H1 (cell line): ENCODE measurements around the gene NOP9. TPM values are rescaled to one million over a fixed set of nuclear protein-coding genes. Genes with fewer than 3 reads are reported as not detected.

Experiments
- CTCF ChIA-PET: fragments of 300-600 bp; sonication (Branson Sonifier 250); formaldehyde crosslinking; loops from one replicate; lab custom pipeline; 2021; ENCODE audit not compliant: partially characterized antibody; lab: Charles Lee
- POLR2A ChIA-PET: fragments of 300-600 bp; sonication (Branson Sonifier 250); formaldehyde crosslinking; loops from one replicate; lab custom pipeline; 2021; ENCODE audit warnings: inconsistent platforms; ENCODE audit not compliant: partially characterized antibody; lab: Charles Lee
- DNase-seq, 2 experiments: peaks; one replicate each; pipeline versions ENCODE4 v3.0.0 to v3.0.0-alpha.2; 2010 to 2022; ENCODE audit warnings: low spot score in 2 of 2, low read depth in 1 of 2, mixed read lengths in 1 of 2
- FAIRE-seq: peaks from 2 replicates; lab custom pipeline; 2011; peaks lifted over from hg19 to GRCh38; lab: Jason Lieb, UNC
- H2AFZ ChIP-seq: 2 replicates; pipeline ENCODE4 v1.8.1; 2012; ENCODE audit warnings: low read length, inconsistent platforms
- H2AK5ac ChIP-seq: 2 replicates; pipeline ENCODE4 v1.6.1; 2013; ENCODE audit warnings: low read depth, low read length
- H2BK120ac ChIP-seq: replicated peaks from 2 replicates; pipeline ENCODE3; 2013; ENCODE audit warnings: low read depth, low read length, inconsistent platforms
- H2BK12ac ChIP-seq: 2 replicates; pipeline ENCODE4 v1.6.1; 2013; ENCODE audit warnings: low read depth, low read length
- H2BK15ac ChIP-seq: 2 replicates; pipeline ENCODE4 v1.6.1; 2013; ENCODE audit warnings: low read length
- H2BK20ac ChIP-seq: 2 replicates; pipeline ENCODE4 v1.6.1; 2013; ENCODE audit warnings: low read length
- H2BK5ac ChIP-seq: 2 replicates; pipeline ENCODE4 v1.6.1; 2013; ENCODE audit warnings: low read depth, low read length
- H3K14ac ChIP-seq: 2 replicates; pipeline ENCODE4 v1.6.1; 2013; ENCODE audit warnings: inconsistent platforms; ENCODE audit not compliant: insufficient read length
- H3K18ac ChIP-seq: 2 replicates; pipeline ENCODE4 v1.6.1; 2013; ENCODE audit warnings: low read length; ENCODE audit errors: extremely low read depth
- H3K23ac ChIP-seq: 2 replicates; pipeline ENCODE4 v1.6.1; 2013; ENCODE audit warnings: inconsistent platforms; ENCODE audit not compliant: insufficient read length
- H3K23me2 ChIP-seq: 2 replicates; pipeline ENCODE4 v1.6.1; 2013; ENCODE audit warnings: low read depth, low read length
- H3K27ac ChIP-seq: 2 replicates; pipeline ENCODE4 v1.6.1; 2011; ENCODE audit warnings: low read depth, low read length, inconsistent platforms
- H3K27me3 ChIP-seq, 4 experiments: replicated peaks in 1 of 4; 1 replicate in 1 of 4; 2 replicates in 3 of 4; pipeline versions ENCODE4 v1.6.1 to v1.8.1; 2011 to 2013; ENCODE audit warnings: low read length in 3 of 4, mild to moderate bottlenecking in 3 of 4, inconsistent platforms in 2 of 4, mixed read lengths in 2 of 4, moderate library complexity in 1 of 4; ENCODE audit not compliant: control insufficient read depth in 3 of 4, insufficient read depth in 3 of 4; ENCODE audit errors: extremely low read depth in 1 of 4
- H3K36me3 ChIP-seq, 4 experiments: 2 replicates each; pipeline versions ENCODE4 v1.6.1 to v1.8.1; 2011 to 2013; ENCODE audit warnings: mild to moderate bottlenecking in 4 of 4, low read length in 3 of 4, moderate library complexity in 2 of 4, control low read depth in 1 of 4, inconsistent platforms in 1 of 4; ENCODE audit not compliant: insufficient read depth in 4 of 4, control insufficient read depth in 2 of 4
- H3K4ac ChIP-seq: replicated peaks from 2 replicates; pipeline ENCODE3; 2013; ENCODE audit warnings: low read length, low read depth, mixed read lengths, inconsistent platforms; ENCODE audit not compliant: insufficient read length
- H3K4me1 ChIP-seq, 4 experiments: replicated peaks in 1 of 4; 1 replicate in 1 of 4; 2 replicates in 3 of 4; pipeline versions ENCODE4 v1.6.1 to v1.8.1; 2011 to 2013; ENCODE audit warnings: low read length in 3 of 4, inconsistent platforms in 2 of 4, mixed read lengths in 1 of 4; ENCODE audit not compliant: insufficient read depth in 4 of 4, control insufficient read depth in 3 of 4
- H3K4me2 ChIP-seq, 2 experiments: 2 replicates each; pipeline versions ENCODE4 v1.6.1 to v1.8.1; 2011 to 2013; ENCODE audit warnings: low read depth in 2 of 2, low read length in 2 of 2, control low read depth in 1 of 2, inconsistent platforms in 1 of 2, mild to moderate bottlenecking in 1 of 2; ENCODE audit not compliant: insufficient read depth in 1 of 2
- H3K4me3 ChIP-seq, 4 experiments: fragments of 200-600, 300-600 bp in 1 of 4; sonication (generic), shearing (Covaris generic), sonication (Bioruptor Twin) in 1 of 4; 2 replicates each; pipeline versions ENCODE4 v1.5.1 to v1.8.1; 2011 to 2016; ENCODE audit warnings: low read length in 4 of 4, low read depth in 3 of 4, control low read depth in 2 of 4, inconsistent platforms in 2 of 4, mild to moderate bottlenecking in 2 of 4, mixed read lengths in 1 of 4, moderate library complexity in 1 of 4; ENCODE audit not compliant: insufficient read depth in 2 of 4; ENCODE audit errors: extremely low read depth in 1 of 4
- H3K56ac ChIP-seq: replicated peaks from 2 replicates; pipeline ENCODE3; 2013; ENCODE audit warnings: low read depth, mild to moderate bottlenecking, mixed read lengths, low read length, inconsistent platforms; ENCODE audit not compliant: insufficient read length
- H3K79me1 ChIP-seq: 2 replicates; pipeline ENCODE4 v1.6.1; 2013; ENCODE audit warnings: low read depth, low read length, control low read depth
- H3K79me2 ChIP-seq, 2 experiments: 2 replicates each; pipeline versions ENCODE4 v1.6.1 to v1.8.1; 2012 to 2013; ENCODE audit warnings: low read length in 2 of 2, mild to moderate bottlenecking in 2 of 2, inconsistent platforms in 1 of 2; ENCODE audit not compliant: insufficient read depth in 2 of 2, control insufficient read depth in 1 of 2
- H3K9ac ChIP-seq, 4 experiments: replicated peaks in 1 of 4; 1 replicate in 1 of 4; 2 replicates in 3 of 4; pipeline versions ENCODE4 v1.6.1 to v1.8.1; 2011 to 2013; ENCODE audit warnings: low read depth in 3 of 4, low read length in 3 of 4, control low read depth in 2 of 4, mild to moderate bottlenecking in 2 of 4, moderate library complexity in 2 of 4, inconsistent platforms in 1 of 4; ENCODE audit errors: extremely low read depth in 1 of 4
- H3K9me3 ChIP-seq, 2 experiments: 2 replicates each; pipeline versions ENCODE4 v1.6.1 to v1.8.1; 2012 to 2013; ENCODE audit warnings: mild to moderate bottlenecking in 2 of 2, moderate library complexity in 2 of 2, control low read depth in 1 of 2, inconsistent platforms in 1 of 2, low read depth in 1 of 2, low read length in 1 of 2, mixed read lengths in 1 of 2; ENCODE audit not compliant: insufficient read depth in 2 of 2
- H4K20me1 ChIP-seq, 2 experiments: replicated peaks in 1 of 2; 2 replicates each; pipeline versions ENCODE3 to v1.8.1; 2011 to 2013; ENCODE audit warnings: inconsistent platforms in 2 of 2, low read length in 2 of 2, mild to moderate bottlenecking in 1 of 2; ENCODE audit not compliant: insufficient read depth in 2 of 2, control insufficient read depth in 1 of 2
- H4K5ac ChIP-seq: 2 replicates; pipeline ENCODE4 v1.6.1; 2013; ENCODE audit warnings: low read length, low read depth, mixed read lengths, inconsistent platforms; ENCODE audit not compliant: insufficient read length
- H4K8ac ChIP-seq: 2 replicates; pipeline ENCODE4 v1.8.0; 2013; ENCODE audit warnings: mild to moderate bottlenecking, moderate library complexity, low read length, inconsistent platforms; ENCODE audit not compliant: insufficient read depth; ENCODE audit errors: extremely low read depth
- H4K91ac ChIP-seq: replicated peaks from 2 replicates; pipeline ENCODE3; 2013; ENCODE audit warnings: low read length, mixed read lengths, inconsistent platforms; ENCODE audit not compliant: insufficient read length
- CBX8 ChIP-seq: fragments of 300-800, 300-1000 bp; sonication (generic); IDR thresholded peaks from 2 replicates; pipeline ENCODE4 v1.7.1; 2016; ENCODE audit warnings: low read depth, low read length, borderline replicate concordance
- CHD2 ChIP-seq: IDR thresholded peaks from 2 replicates; pipeline ENCODE4 v1.6.1; 2012; ENCODE audit warnings: low read length, improper control_type of control experiment
- MAFK ChIP-seq: IDR thresholded peaks from 2 replicates; pipeline ENCODE4 v1.6.1; 2012; ENCODE audit warnings: low read depth, mild to moderate bottlenecking, improper control_type of control experiment, low read length
- RAD21 ChIP-seq, 2 experiments: IDR thresholded peaks in 1 of 2; conservative IDR thresholded peaks in 1 of 2; 2 replicates each; pipeline ENCODE4 v1.6.1; 2011; ENCODE audit warnings: low read depth in 2 of 2, low read length in 2 of 2, improper control_type of control experiment in 1 of 2, inconsistent platforms in 1 of 2, mild to moderate bottlenecking in 1 of 2, moderate library complexity in 1 of 2
- SAP30 ChIP-seq: fragments of 300-600 bp; sonication (generic); IDR thresholded peaks from 2 replicates; pipeline ENCODE4 v1.7.1; 2012; ENCODE audit warnings: low read length, moderate library complexity, mild to moderate bottlenecking, inconsistent platforms; ENCODE audit not compliant: insufficient read depth, insufficient replicate concordance
- SIN3A ChIP-seq, 2 experiments: IDR thresholded peaks in 1 of 2; conservative IDR thresholded peaks in 1 of 2; 2 replicates each; pipeline ENCODE4 v1.6.1; 2011 to 2012; ENCODE audit warnings: low read length in 2 of 2, improper control_type of control experiment in 1 of 2, low read depth in 1 of 2, mild to moderate bottlenecking in 1 of 2
- SP1 ChIP-seq: IDR thresholded peaks from 2 replicates; pipeline ENCODE4 v1.6.1; 2011; ENCODE audit warnings: low read depth, low read length
- TAF1 ChIP-seq: IDR thresholded peaks from 2 replicates; pipeline ENCODE4 v1.6.1; 2011; ENCODE audit warnings: mild to moderate bottlenecking, low read depth, low read length
- TBP ChIP-seq: IDR thresholded peaks from 2 replicates; pipeline ENCODE4 v1.6.1; 2011; ENCODE audit warnings: low read depth, low read length, improper control_type of control experiment
- WGBS, 2 experiments: shearing (Covaris generic) in 1 of 2; methylation state at CpG; one replicate each; pipeline versions ENCODE4 v1.1.6 to v1.1.7; 2013 to 2015; ENCODE audit warnings: low lambda C conversion rate in 2 of 2, mixed read lengths in 2 of 2, inconsistent platforms in 1 of 2, low coverage in 1 of 2, missing lambda C conversion rate in 1 of 2; ENCODE audit not compliant: insufficient replicate concordance in 2 of 2, insufficient coverage in 1 of 2, insufficient read length in 1 of 2; ENCODE audit errors: extremely low coverage in 1 of 2, missing lambda C conversion rate in 1 of 2; 5-methylcytosine and 5-hydroxymethylcytosine counted together
- polyA plus RNA-seq, 7 experiments: library from polyadenylated mRNA; depleted of rRNA in 3 of 7; stranded (reverse) in 5 of 7; unstranded in 2 of 7; fragments of >200 nt in 5 of 7; fragments of 200-250 nt in 2 of 7; gene quantifications; 1 replicate in 5 of 7; 2 replicates in 1 of 7; 4 replicates in 1 of 7; pipeline versions ENCODE4 v1.2.1 to v1.2.3, GENCODE V29; 2011 to 2013; ENCODE audit warnings: missing spikeins in 2 of 7, mixed read lengths in 2 of 7
- total RNA-seq: library from RNA; stranded (reverse); fragmentation: NEBNext Ultra II Directional; extraction: Animal tissue kit (Norgen Biotek cat#: 25700); gene quantifications from 2 replicates; pipeline ENCODE4 v1.2.1, GENCODE V29; 2021

NOP9 gene
- total and polyA plus RNA-seq, 2 of the 8 experiments (the other 6 are each of a cell fraction or from before 2014, with no cell fraction given), result 17.8 to 34.8 TPM

- CTCF ChIA-PET, result interaction anchor here (1.0 to 15.8 kb wide), 5 partner anchors 9 to 118 kb away, joined by 3 to 173 read pairs (median 4); partner anchors contain the start of genes ADCY4 and TINF2
- Histone ChIP-seq H3K4me2 (no peak overlapping the region), H3K79me2 (no peaks in the 10 kb centered on the region), H3K56ac (no peak overlapping the region), H3K23me2 (no peaks in the 10 kb centered on the region), H4K5ac (no peak overlapping the region), H2AFZ (no peak overlapping the region), H3K4me1 (no peaks in the 10 kb centered on the region; a peak in 2 of 7 replicates), H4K20me1 (peaks cover 2 to 3% of the 10 kb centered on the region in 2 experiments), H3K27me3 (peaks cover 0 to 27% (median 23%) of the 10 kb centered on the region in 4 experiments; a peak in 6 of 7 replicates), H2BK15ac (no peak overlapping the region), H3K4me3 (no peak overlapping the region), H3K27ac (no peak overlapping the region), H3K79me1 (no peaks in the 10 kb centered on the region), H3K9me3 (no peaks in the 10 kb centered on the region; a peak in 1 of 4 replicates), H2BK20ac (no peak overlapping the region), H3K9ac (no peak overlapping the region), H4K91ac (no peak overlapping the region), H3K23ac (no peak overlapping the region), H2BK120ac (no peak overlapping the region), H3K4ac (no peak overlapping the region), H3K14ac (no peak overlapping the region), H2BK12ac (no peak overlapping the region), H2BK5ac (no peak overlapping the region), H3K36me3 (peaks cover 0 to 10% (median 0%) of the 10 kb centered on the region in 4 experiments; a peak in 3 of 8 replicates), H3K18ac (no peak overlapping the region), H2AK5ac (no peak overlapping the region), H4K8ac (no peak overlapping the region)
- POLR2A ChIA-PET, result interaction anchor here (0.8 to 5.1 kb wide), 7 partner anchors 10 to 76 kb away, joined by 3 to 35 read pairs (median 4); partner anchors contain the start of genes DHRS1, NOP9, RABGGTA and TINF2
- 97% methylated on average over 2 of the region's 2 CpGs; no CpG with 5 or more reads in 1 of the 2 experiments for WGBS, 2 experiments
- FAIRE-seq, result no peak
- no peak for DNase-seq
- TF ChIP-seq SAP30 (no peak), CHD2 (no peak), SIN3A (conservative IDR thresholded peaks at IDR 0.05 in 1 of 2, IDR thresholded peaks at IDR 0.05 in 1 of 2; ENCODE audit: low read depth in 1 of 2, low read length in 2 of 2) (no peak), TAF1 (no peak), CBX8 (no peak), TBP (no peak), SP1 (no peak), RAD21 (IDR thresholded peaks at IDR 0.05 in 1 of 2, conservative IDR thresholded peaks at IDR 0.05 in 1 of 2; ENCODE audit: low read depth in 2 of 2, low read length in 2 of 2) (no peak), MAFK (no peak)
Observed at GRCh38 chr14:24313913-24314312, 14.3 kb downstream of the NOP9 start.
